Frontal cortex (tissue), 4 donors: Measurements from ENCODE around the gene INPP5A. TPM values are rescaled to one million over a fixed set of nuclear protein-coding genes. Genes with fewer than 3 reads are reported as not detected.
"Not testable (repeated sequence)": the region's sequence is repeated elsewhere in the genome, so short reads cannot be mapped to it uniquely, and the experiment has no call there.

Experiments used
- DNase-seq, 2 donors: peaks; one replicate each; pipeline ENCODE4 v3.0.0; 2012; ENCODE audit warnings: low spot score in 2 of 2
- FAIRE-seq: peaks from 2 replicates; lab custom pipeline; 2012; peaks lifted over from hg19 to GRCh38; lab: Jason Lieb, UNC
- total RNA-seq: library from RNA; depleted of rRNA; stranded (reverse); fragments of >200 nt; gene quantifications from one replicate; pipeline ENCODE4 v1.2.3, GENCODE V29; 2014
- donor health status: control.
- donor health status: control.
- donor health status: control.

INPP5A gene
- total RNA-seq, 1 donor from 2014 or later = 38.7 TPM

DNA sequence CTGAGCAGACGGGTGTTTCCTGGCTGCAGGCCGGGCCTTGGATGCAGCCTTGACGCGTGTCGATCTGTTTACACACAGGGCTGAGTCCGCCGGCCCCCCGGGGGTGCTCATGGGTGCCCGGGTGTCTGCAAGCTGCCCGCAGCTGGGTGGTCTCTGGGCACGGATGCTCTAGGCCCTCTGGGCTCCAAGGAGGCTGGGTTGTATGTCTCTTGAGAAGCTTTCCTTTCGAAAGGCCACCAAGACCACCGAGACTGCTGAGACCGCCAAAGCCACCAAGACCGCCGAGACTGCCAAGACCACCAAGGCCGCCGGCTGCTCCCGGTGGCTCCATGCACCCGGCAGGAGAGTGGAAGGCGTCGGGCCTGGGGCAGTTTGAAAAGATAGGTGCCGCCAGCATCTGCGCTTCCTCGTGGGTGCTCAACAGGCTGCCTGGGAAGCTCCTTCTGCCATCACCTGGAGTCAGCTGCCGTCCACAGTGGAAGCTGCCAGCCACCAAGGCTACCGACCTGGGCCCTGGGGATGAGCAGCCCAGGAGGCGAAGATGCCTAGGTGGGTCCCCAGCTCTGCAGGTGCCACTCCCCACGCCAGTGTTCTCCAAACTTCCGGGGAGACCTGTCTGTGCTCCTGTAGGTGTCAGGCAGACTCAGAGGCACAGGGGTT, 121.1 kb downstream of the INPP5A start:
- no peak for FAIRE-seq
- no peak for DNase-seq

DNA sequence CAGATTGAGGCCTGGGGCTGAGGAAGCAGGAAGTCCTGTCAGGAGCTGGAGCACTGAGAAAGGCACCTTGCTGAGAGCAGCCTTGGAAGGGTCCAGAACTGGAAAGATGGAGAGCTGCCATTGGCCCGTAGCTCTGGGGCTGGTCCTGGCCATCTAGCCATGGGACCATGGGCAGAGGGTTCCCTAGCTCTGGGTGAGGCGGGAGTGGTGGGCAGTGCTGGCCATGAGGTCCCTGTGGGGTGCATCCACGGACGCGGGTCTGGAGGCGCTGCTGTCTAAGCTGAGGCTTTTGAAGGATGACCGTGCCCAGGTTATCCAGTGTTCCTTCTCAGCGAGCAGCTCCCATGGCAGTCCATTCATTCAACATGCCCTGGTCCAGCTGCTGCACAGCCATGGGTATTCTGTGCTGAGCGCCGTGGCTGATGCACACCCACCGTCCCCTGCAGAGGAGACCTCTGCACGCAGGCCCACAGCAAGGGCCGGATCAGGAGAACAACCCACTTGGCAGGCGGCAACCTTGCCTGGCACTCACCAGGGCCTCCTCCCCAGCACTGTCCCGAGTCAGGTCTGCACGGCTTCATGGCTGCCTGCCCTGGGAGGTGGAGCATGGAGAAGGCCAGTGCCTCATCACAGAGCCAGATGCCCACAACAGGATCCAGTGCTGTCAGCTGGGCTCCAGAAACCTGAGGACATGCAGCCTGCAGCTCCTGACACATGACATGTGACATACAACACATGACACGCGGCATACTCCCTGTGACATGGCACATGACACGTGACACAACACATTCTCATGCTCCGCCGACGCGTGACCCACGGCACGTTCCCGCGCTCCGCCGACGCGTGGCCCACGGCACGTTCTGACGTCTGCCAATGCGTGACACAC, 121.9 kb downstream of the INPP5A start:
- DNase-seq (no peak), FAIRE-seq (no peak)

DNA sequence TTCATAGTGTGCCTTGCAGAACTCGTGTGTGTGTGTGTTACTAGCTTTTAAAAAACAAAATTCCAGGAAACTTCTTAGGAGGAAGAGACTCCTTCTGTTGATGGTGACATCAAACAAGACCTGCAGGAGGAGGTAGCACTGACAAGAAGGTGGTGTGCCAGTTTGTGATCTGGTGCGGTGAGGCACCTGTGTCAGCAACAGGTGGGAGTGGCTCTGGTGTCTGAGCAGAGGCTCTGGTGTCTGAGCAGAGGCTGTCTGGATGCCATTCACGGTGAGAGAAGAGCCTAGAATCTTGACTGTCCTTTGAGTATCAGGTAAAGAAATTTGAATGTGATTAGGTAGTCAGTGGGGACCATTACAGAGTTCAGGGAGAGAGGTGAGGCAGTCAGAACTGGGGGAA, 122.8 kb downstream of the INPP5A start:
- no peak for FAIRE-seq
- DNase-seq = no peak

DNA sequence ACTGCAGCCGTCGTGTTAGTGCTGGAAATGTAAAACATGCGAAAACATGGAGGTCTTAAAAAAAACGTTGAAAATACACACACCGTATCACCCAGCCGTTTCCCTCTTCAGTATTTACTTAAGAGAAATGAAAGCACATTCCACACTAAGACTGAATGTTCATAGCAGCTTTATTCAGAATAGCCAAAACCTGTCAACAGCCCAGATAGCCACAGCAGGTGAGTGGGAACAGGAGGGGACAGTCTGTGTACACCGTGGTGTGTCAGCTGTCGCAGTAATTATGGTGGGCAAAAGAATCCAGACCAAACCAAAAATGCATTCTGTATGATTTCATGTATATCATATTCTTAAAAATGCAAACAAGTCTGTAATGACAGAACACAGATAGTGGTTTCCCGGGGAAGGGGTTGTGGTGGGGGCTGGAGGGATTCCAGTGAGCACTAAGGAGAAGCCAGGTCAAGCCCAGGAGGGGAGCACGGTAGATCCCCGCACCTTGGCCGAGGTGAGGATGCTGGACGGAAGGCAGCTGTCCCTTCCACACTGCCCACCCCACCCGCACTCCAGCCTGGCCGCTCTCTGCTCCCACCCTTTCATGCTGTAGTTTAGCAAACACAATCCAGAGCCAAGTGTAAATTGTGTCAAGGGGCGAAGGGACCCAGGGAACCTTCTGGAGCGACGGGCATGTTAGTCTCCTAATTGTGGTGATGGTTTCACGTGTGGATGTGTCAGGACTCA, 124.8 kb downstream of the INPP5A start:
- DNase-seq = no peak
- no peak for FAIRE-seq

DNA sequence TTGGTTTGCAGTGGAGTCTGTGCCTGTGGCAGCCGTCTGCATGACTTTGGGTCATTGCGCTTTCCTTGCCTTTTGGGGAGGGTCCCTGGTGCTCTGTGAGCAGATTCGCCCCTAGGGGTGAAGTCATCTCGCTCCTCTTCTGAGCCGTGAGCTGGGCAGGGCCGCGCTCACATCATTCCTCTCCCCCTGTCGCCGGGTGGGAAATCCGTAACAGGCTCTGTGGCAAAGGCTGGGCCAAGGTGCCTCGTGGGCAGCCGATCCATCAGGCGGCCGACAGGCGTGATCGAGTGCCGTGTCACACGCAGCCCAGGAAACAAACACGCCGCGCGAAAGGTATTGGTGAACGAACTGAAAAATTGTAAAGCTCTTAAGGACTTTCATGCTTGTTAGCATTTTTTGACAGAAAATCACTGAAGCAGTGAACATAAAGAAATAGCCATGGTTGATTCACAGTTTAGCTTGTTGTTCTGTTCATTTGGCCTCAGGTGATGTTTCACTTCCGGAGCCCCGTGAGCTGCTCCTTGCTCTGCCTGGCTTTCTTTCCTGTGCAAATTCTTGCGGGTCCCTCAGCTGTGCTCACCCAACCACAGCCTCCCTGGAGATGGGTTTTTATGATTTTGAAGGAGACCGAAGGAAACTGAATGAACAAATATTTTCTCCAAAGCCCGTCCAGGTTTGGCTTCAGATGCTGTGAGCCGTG, 126.2 kb downstream of the INPP5A start:
- DNase-seq = no peak
- no peak for FAIRE-seq

DNA sequence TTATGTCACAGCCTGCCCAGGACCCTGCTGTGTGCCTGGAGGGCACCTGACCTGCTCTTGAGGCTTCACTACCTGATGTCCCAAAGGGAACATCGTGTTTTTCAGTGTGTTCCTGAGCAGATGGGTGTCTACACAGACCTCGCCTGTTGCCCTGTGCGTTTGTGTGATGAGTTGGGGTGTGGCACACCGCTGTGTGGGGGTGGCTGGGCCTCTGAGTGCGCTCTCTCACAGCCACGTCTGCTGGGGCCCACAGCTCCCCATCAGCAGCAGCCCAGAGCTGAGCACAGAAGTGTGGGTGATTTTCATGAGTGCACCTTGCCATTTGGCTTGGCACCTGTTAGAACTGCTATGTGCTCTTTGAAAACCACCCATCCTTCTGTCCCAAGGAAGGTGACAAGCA, 126.8 kb downstream of the INPP5A start:
- DNase-seq (no peak), FAIRE-seq (no peak)

DNA sequence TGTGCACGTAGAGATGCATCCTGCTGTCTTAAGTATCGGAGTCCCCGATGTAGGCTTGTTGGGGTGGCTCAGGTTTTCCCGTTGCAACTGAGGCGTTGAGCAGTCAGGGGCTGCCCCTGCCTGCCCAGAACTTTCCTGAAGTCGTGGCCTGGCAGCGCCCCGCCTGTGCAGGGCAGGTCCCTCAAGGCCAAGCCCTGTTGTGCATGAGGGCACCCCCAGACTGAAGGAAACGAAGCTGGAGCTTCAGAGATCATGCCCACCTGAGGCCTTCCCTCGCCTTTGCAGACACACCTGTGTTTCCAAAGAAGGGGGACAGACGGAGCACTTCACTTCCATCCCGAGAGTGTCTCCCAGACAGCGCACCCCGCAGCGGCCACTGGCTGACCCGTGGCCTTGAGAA, 127.3 kb downstream of the INPP5A start:
- DNase-seq (no peak), FAIRE-seq (no peak)

DNA sequence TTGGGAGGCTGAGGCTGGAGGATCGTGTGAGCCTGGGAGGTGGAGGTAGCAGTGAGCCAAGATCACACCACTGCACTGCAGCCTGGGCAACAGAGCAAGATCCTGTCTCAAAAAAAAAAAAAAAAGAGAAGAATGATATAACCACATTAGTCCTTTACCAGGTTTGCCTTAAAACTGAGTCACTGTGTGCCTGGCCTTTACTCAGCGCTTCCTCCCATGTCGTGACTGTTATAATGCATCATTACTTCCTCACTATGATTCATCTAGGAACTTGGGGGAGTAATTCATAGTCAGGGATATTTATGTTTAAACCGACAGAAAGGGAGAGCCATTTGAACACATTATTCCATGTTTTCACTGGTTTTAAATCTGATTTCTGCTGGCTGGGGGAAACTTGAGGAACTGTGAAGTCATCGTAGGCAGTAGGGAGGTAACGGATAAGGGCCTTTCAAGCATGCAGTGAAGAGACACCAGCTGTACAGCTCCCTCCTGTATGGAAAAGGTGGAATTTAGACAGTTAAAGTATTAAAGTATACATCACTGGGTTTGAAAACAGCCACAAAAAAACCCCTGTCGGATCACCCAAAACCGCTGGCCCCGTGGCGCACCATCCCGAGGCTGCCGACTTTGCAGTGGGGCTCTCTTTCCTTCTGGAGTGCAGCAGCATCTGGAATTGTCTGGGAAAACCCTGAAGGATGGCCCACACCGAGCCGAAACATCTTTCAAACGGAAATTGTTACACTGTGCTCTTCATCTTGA, 128.5 kb downstream of the INPP5A start:
- no peak for FAIRE-seq
- DNase-seq = peak in 1 of 2 donors; percentile 54

DNA sequence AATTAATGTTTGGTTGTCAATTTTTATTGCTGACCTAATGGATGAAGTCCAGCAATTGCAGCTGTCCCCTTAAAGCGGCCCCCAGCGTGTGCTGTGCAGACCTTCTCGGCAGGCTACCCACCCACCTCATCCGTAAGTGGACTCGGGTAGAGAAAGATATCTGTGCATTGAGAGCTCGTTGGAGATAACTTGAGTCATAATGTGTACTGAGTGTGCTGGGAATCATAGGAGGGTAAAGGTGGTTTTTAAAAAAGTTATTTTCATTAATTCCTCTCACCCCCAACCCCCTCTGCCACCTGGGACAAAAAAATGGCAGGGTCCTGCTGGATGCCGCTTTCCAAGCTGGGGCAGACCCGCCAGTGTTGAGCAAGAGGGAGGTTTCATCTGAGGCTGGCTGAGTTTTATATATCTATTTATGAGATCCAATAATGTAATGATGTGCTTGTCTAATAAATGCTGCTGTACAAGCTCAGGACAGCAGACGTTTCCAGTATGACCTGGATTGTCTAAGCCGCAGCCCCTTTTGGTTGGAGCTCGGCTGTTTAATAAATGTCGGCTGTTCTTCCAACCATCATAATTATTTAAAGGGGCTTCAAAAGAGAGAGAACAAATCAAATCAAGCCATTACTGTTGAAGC, 129.2 kb downstream of the INPP5A start:
- FAIRE-seq (no peak), DNase-seq (no peak)

DNA sequence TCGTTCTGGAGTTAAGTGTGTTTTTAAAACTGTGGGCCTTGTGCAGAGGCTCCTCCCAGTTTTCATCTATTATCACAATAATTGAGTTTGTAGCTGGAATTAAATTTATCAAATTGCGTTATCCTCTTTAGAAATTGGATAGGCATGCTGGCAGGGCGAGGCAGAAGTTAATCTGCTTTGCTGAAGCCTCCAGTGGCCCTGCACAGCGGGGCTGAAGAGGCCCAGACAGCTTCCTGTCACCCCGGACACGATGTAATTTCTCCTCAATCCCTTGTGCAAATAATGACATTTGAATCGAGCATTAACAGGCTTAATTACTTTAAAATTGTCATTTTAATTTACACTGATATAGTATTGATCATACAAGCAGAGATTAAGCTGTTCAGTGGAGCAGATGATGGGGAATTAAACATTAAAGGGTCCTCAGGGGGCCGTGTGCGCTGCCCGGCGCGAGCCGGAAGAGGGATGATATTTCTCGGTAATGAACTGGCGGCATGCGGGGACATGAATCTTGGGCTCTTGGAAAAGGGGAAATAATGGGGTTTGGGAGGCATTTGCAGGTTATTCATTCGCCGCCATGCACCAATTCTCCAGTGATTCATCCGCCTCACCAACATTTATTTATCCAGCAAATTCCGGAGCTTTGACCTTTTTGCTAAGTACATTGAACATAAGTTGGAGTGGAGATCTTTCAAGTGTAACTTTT, 129.9 kb downstream of the INPP5A start:
- no peak for FAIRE-seq
- no peak for DNase-seq

DNA sequence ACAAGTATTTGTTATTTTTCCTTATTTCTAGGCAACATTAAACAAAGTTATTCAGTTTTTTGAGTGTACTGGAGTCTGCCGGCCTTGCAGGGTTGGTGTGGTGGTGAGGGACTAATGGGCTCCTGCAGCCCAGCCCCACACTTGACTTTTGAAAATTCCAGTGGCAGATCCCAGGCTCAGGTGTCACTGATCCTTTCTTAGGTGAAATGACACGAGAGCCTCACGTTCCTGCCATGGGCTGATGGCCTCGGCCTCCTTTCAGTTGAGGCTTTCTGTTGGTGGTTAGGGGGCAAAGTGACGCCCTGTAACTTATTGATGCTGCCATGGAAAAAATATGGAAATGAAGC, 130.4 kb downstream of the INPP5A start:
- FAIRE-seq (no peak), DNase-seq (no peak)

DNA sequence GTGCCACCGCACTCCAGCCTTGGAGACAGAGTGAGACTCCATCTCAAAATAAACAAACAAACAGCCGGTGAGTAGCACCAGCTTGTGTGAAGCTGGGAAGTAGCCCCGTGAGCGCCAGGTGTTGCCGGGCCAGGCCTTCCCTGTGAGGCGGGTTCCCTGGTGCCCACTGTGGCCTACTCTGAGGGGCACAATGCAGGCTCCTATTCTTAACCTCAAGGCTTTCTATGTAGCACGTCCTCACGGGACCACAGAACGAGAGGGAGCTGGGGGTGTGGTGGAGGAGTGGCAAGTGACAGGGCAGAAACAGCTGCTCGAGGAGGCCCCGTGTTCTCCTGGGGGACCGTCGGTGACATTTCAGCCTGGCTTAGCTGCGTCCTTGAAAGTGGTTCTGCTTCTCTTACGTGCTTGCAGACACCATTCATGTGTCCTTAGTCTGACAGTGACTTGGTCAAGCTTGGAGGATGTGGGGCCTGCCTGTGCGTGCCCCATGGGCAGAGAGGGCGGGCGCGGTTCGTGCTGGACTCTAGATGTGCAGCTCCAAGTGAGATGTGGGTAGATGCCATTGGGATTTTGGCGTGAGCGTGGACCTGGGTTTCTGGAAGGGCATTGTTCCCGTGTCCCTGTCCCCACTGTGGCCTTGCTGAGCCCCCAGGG, 131.7 kb downstream of the INPP5A start:
- DNase-seq (no peak), FAIRE-seq (no peak)

DNA sequence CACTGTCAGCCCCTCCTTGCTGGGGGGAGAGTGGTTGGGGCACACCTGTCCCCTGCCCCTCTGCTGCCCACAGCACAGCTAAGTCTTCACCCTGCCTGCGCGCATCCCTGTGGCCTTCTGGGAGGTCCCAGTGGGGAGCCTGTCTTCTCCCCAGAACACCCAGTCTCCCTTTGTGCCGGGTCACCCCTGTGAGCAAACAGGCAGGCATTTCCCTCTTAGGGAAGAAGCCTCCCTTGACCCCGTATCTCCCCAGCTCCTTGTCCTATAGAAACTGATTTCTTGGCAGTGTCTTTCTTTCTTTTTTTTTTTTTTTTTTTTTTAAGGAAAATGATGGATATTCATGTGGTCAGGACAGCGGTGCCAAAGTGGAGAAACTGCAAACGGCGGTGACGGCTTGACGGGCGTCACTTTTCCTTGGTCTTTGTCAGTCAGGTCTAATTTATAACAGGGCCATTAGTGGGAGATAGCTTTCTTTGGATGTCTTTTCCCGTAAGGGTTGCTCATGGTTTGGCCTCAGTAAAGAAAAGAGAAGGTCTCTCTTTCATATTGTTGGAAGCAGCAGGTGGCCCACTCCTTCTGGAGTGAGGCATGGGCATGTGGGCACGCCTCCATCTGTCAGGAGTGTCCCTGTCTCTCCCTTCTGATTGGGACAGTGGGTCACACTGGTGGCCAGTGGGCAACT, 133.1 kb downstream of the INPP5A start:
- FAIRE-seq (no peak), DNase-seq (no peak)

DNA sequence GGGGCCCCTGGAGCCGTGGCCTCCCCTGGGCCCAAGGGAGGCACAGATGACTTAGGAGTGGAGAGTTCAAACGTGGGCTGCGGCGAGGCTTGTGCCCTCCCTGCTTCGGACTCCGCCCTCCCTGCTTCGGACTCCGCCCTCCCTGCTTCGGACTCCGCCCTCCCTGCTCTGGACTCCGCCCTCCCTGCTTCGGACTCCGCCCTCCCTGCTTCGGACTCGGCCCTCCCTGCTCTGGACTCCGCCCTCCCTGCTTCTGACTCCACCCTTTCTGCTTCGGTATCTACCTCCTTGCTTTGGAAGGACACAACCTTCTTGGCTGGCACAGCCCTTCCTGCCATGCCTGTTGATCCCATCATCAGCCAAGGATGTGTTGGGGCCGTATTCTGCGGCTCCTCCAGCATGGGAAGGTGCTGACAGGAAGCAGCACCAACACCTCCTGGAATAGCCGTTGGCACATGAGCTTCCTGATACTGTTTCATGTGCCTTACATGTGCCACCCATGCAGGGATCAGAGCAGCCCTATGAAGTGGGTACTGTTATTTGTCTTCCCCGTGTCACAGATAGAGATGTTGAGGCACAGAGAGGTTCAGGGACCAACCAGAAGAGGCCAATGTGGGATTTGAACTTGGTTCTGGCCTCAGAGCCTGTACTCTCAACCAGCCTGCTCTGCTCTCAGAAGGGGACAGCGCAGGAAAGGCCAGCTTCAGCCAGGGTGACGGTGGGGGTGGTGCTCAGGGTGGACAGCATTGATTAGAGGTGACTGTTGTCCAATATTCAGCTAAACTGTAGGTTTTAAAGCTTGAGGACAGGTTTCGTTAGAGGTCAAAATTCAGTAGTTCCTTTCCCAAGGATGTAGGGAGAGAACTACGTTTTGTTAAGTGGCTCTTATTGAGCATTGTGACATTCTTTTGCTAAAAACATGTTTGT, 133.9 kb downstream of the INPP5A start:
- DNase-seq (no peak), FAIRE-seq (no peak)

DNA sequence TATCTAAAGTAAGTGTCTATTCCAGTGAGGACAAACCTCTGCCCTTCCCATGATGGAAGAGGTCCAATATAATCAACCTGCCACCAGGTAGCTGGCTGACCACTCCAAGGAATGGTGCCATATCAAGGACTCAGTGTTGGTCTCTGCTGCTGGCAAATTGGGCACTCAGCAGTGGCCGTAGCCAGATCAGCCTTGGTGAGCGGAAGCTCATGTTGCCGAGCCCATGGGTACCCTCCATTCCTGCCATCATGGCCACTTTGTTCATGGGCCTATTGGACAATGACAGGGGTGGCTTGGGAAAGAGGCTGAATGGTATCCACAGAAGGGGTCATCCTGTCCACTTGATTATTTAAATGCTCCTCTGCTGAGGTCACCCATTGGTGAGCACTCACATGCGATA, 136.2 kb downstream of the INPP5A start:
- FAIRE-seq, DNase-seq: not testable (repeated sequence)

DNA sequence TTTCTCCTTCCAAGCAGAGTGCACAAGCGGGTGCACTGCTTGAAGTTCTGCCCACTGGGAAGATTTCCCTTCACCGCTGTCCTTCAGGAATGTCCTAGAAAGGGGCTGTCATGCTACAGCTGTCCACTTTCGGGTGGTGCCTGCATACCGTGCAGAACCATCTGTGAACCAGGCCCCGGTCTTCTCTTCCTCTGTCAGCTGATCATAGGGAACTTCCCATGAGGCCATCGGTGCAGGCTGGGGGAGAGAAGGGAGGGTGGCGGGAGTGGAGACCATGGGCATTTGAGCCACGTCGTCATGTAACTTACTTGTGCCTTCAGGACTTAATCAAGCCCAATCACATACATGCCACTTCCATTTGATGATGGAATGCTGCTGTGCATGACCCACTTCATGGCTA, 136.7 kb downstream of the INPP5A start:
- DNase-seq = no peak
- no peak for FAIRE-seq
